PFSK-1 (cell line): ENCODE results near the gene TTL.

Experiments
- FOXP2 ChIP-seq: optimal IDR thresholded peaks from 2 replicates; pipeline ENCODE3; 2011; ENCODE audit warnings: borderline replicate concordance, control low read depth, inconsistent platforms; ENCODE audit not compliant: insufficient read depth; ENCODE audit errors: extremely low read length, extremely low read depth
- SIN3A ChIP-seq: IDR thresholded peaks from 2 replicates; pipeline ENCODE4 v1.6.1; 2012; ENCODE audit warnings: mild to moderate bottlenecking, low read length, moderate library complexity, borderline replicate concordance; ENCODE audit not compliant: insufficient read depth
- TF ChIP-seq, protein P1 (sequence below), 2 experiments: IDR thresholded peaks; 2 replicates each; pipeline versions ENCODE4 v1.6.1 to v1.8.0; 2011 to 2012; ENCODE audit warnings: low read depth in 2 of 2, low read length in 2 of 2, control low read depth in 1 of 2, inconsistent platforms in 1 of 2, mild to moderate bottlenecking in 1 of 2, moderate library complexity in 1 of 2; ENCODE audit not compliant: insufficient read depth in 1 of 2

DNA sequence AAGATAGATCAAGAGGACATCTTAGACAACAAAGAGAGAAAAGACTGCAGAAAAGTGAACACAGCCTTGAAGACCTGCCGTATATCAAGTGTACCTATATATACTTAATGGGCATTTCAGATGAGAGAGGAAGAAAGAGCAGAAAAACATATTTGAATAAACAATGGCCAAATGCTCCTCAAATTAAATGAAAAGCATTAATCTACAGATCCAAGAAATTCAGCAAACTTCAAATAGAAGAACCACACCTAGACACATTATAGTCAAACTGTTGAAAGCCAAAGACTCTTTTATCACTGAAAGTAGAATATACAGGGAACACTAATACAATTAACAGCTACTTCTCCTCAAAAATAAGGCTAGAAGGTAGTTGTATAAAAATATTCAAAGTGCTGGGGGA is 18.7 kb upstream of the TTL start:
- TF ChIP-seq FOXP2: no peak
- TF ChIP-seq, protein P1, sequence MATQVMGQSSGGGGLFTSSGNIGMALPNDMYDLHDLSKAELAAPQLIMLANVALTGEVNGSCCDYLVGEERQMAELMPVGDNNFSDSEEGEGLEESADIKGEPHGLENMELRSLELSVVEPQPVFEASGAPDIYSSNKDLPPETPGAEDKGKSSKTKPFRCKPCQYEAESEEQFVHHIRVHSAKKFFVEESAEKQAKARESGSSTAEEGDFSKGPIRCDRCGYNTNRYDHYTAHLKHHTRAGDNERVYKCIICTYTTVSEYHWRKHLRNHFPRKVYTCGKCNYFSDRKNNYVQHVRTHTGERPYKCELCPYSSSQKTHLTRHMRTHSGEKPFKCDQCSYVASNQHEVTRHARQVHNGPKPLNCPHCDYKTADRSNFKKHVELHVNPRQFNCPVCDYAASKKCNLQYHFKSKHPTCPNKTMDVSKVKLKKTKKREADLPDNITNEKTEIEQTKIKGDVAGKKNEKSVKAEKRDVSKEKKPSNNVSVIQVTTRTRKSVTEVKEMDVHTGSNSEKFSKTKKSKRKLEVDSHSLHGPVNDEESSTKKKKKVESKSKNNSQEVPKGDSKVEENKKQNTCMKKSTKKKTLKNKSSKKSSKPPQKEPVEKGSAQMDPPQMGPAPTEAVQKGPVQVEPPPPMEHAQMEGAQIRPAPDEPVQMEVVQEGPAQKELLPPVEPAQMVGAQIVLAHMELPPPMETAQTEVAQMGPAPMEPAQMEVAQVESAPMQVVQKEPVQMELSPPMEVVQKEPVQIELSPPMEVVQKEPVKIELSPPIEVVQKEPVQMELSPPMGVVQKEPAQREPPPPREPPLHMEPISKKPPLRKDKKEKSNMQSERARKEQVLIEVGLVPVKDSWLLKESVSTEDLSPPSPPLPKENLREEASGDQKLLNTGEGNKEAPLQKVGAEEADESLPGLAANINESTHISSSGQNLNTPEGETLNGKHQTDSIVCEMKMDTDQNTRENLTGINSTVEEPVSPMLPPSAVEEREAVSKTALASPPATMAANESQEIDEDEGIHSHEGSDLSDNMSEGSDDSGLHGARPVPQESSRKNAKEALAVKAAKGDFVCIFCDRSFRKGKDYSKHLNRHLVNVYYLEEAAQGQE (IDR thresholded peaks at IDR 0.05; ENCODE audit: insufficient read depth in 1 of 2, low read depth in 2 of 2, low read length in 2 of 2): no peak
- no peak for TF ChIP-seq SIN3A
